GM18519 (cell line): ENCODE measurements around the gene SMIM33.
A peak's percentile ranks its signal among the peaks of the same experiment; 100 is the strongest.
"Not testable (repeated sequence)": the region's sequence is repeated elsewhere in the genome, so short reads cannot be mapped to it uniquely, and the experiment has no call there.

ENCODE experiments used
- ATAC-seq: cut with Tn5 transposase; IDR thresholded peaks from one replicate; pipeline ENCODE4 v1.9.1; 2021; ENCODE audit warnings: mild to moderate bottlenecking, moderate library complexity; ENCODE audit not compliant: unreplicated experiment, low FRiP score

SMIM33 gene

DNA sequence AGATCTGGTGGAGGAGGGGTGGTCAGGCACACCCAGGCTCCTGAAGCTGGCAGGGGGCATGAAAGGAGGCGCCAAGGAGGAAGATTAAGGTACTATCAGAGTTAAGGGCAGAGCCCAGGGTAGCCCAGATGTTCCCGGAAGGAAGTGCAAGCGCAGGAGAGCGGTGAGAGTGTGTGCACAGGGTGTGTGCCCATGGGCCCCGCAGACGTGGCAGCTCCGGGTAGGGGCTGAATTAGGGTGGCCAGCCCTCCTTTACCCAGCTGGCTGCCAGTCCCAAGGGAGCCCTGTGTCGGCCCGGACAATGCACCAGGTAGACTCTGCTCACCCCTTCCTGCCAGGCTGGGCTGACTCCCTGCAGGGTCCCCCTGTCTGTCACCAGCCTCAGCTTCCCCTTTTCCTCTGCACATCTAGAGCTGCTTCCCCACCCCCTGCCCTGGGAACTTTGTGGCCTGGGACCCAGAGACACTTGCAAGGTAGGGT, at the start of gene SMIM33:
TSS of gene SMIM33 (plus strand) at position 184 of the 480 bp plus-strand sequence. CDS start at position 302, 118 bp downstream.
- ATAC-seq = no peak

DNA sequence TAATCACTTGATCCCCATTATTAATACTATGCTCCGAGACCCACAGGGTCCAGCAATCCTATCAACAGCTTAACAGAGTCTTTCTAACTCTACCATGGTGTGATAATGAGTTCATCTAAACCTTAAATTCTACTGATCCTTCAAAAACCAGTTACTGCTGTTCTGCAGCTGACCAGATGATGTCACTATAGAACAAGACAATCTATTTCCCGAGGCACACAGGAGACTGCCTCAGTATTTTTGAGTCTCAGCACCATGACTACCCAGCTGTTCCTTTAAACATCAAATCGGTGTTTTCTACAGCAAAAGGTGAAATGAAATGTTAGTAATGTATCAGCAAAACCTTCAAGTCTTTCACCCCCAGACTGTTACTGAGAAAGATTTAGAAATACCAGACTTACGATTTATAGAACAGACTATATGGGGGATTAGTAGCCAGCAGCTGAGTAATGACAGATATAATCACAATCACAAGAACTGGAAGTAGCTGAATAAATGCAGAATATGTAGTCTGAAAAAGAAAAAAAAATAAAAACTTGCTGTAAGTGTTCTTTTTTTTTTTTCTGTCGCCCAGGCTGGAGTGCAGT, 48.4 kb upstream of the SMIM33 start:
- no peak for ATAC-seq

DNA sequence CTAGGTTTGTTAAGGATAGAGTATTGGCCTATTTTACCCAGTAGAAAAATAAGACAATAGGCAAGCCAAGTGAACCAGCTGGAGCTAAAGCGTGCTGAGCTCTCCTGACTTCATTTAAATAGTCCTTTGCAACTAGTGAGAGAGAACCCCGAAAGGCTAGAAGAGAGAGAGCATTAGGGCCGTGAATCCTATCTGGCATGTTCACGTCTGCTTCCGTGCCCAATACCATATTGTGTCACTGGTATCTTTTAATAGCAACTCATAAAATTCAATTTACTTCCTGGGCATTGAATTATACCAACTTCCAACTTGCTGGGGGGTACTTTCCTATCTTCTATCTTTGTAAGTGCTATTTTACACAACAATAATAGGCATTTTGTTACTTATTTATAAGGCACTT, 45.3 kb upstream of the SMIM33 start:
- ATAC-seq = no peak

DNA sequence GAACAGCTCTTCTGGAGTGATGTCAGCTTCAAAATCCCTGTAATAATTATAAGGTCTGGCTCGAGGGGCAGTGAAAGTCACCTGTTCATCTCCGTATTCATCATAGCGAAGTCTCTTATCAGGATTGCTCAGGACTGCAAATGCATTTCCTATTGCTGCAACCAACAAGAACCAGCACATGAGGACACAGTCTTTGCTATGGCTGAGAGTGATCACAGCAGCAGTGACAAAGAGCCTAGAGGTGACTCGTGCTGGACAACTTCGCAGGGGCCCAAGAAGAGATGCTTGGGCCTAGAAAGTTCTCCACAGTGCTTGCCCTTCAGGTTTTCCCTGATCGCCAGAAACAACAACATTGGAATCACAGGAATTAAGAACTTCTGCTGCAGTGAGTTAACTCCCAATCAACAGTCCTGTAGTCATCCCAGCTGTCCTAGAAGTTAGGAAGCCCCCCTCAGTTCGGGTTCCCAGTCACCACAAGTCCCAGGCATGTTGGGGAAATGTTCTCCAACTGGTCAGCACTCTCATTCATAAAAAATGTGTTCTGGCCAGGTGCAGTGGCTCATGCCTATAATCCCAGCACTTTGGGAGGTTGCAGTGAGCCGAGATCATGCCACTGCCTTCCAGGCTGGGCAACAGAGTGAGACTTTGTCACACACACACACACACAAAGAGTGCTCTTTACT, 44.5 kb upstream of the SMIM33 start:
- no peak for ATAC-seq

DNA sequence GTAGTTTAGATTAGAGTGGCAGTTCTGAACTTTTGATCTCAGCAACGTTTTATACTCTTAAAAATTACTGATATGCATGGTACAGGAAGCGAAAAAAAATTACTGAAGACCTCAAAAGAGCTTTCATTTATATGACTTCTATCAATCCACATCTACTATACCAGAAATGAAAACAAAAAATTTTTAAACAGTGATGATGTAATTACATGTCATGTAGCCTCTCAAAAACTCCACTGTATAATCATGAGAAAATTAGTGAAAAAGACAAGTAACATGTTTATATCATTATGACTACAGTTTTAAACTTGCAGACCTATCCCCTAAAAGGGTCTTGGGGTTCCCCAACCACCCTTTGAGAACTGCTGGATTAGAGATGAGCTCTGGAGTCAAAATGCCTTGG, 40.8 kb upstream of the SMIM33 start:
- ATAC-seq = no peak

DNA sequence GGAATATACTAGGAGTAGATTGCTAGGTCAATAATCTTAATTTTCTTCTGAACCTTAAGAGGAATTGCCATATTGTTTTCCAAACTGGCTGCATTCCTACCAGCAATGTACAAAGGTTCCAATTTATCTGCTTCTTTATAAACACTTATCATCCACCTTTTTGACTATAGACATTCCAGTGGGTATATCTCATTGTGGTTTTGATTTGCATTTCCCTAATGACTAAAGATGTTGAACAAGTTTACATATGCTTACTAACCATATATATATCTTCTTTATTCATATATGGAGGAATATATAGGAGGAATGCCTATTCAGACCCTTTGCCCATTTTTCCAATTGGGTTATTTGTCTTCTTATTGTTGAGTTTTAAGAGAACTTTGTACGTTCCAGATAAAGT, 39.1 kb upstream of the SMIM33 start:
- no peak for ATAC-seq

DNA sequence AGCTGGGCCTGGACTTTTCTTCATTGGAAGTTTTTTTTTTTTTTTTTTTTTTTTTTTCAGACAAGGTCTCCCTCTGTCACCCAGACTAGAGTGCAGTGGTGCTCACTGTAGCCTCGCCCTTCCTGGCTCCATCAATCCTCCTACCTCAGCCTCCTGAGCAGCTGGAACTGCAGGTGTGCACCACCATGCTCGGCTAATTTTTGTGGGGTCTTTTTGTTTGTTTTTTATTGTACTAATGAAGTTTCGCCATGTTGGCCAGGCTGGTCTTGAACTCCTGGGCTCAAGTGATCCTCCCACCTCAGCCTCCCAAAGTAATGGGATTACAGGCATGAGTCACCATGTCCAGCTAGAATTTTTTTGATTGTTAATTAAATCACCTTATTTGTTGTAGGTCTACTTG, 35.1 kb upstream of the SMIM33 start:
- no peak for ATAC-seq

DNA sequence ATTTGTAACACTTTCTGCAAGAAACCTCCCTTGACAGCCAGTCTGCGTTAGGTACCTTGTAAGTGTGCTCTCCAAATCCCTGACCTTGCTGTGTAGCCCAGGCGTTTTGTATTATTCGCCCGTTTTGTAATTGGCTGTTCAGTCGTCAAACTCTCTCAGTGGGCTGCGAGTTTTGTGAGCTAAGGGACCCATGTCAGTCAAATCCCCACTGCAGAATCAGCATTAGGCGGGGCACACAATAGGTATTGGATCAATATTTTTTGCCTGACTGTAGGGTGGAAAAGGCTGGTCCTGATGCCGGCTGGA, 32.1 kb upstream of the SMIM33 start:
- peak; percentile 4 for ATAC-seq

DNA sequence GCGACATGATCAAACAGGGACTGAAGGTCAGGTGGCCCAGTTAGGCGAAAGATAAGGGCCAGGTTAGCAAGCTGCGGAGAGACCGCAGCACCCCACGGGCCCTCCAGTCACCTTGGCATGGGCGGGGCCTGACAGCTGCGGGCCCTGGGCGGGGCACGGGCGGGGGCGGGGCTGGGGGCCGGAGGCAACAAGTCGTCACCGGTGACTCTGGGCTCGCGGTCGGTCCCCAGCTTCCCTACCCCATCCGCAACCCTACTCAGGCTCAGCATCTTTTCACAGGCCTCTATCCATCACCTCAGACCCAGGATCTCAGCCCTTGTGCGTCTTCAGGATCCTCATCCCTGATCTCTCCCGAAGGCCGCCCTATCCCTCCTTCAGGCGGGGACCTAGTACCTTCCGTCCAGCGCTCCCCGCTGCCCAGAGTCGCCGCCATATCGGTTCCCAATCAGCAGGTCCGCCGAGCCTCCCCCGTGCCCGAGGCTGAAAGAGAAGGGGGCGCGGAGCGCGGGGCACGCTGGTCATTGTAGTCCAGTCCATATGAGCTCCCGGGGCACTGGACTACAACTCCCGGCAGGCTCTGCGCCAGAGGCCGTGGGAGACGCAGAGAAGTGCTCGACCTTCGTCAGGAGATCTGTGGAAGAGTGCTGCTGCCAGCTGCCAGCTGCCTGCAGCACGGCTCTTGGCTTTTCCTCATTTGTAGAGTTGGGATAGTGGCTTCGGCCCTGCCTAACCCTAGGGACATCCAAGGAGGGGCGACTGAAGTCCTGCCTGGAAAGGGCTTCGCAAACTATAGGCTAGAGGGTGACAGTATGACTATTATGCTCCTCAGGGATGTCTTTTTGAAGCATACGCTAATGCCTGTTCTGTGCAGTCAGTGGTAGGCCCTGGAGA, 31.5 kb upstream of the SMIM33 start, which contains the start of gene DNAJC18:
TSS of gene DNAJC18 (minus strand) at position 513 of the 891 bp plus-strand sequence. CDS start at position 433, 80 bp downstream.
- peak; percentile 69 for ATAC-seq

DNA sequence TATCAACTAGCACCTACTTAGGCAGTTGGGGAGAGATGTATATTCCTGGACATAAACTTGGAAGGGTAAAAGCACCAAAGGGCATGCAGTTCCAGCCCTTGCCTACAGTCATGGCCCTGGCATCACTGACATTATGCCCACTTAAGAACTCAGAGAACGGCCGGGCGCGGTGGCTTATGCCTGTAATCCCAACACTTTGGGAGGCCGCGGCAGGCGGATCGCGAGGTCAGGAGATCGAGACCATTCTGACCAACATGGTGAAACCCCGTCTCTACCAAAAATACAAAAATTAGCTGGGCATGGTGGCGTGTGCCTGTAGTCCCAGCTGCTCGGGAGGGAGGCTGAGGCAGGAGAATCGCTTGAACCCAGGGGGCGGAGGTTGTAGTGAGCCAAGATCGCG, 30.4 kb upstream of the SMIM33 start:
- not testable (repeated sequence) for ATAC-seq

DNA sequence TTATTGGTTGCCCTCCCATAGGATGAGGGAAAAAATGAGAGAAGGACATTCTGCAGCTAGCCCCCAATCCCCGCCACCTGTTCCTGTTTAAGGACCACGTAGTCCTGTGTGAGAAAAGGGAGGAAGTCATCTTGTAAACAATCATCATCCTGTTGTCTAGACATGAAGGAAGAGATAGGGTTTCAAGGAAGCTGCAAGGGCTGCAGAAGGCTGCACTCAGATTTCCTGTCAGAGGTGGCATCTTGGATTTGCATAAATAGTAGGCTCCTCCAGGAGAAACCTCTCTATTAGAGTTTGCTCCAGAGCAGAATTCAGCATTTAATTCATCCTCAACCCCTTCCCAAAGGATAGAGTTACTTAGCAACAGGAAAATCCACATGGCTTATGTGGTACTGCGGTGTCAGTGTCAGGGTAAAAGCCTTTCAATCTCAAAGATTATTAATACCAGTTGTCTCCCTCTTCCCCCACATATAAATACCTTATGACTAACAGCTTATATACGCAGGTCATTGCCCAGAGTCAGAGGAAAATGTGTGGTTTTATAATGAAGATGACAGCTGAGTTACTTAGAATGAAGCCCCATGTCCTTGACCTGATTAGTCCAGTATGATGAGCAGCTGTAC, 26.9 kb upstream of the SMIM33 start:
- no peak for ATAC-seq

DNA sequence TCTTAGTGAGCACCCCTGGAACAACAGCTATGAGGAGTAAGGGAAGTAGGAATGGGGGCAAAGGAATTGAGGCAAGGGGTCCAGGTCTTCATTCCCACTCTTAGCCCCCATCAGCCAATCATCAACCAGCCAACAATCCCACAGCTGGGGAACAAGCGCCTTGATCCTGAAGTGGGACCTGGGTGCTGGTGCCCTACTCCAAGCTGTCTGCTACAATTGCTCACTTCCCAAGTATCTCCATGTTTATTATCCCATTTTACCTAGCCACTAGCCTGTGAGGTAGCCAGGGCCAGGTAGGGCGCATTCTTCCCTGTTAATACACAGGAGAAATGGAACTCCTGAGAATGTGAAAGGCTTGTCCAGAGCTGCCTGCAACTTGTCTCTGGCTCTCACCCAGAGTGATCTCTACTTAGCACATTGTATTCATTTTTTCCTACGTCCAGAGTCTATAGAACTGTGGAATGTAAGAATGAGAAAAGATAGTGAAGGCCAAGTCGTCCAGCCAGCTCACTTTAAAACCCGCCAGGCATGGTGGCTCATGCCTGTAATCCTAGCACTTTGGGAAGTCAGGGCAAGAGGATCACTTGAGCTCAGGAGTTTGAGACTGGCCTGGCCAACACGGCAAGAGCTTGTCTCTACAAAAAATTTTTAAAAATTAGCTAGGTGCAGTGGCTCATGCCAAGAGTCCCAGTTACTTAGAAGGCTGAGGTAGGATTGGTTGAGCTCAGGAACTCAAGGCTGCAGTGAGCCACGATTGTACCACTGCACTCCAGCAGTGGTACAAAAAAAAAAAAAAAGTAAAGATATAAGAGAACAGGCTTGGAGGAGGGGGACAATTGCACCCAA, 25.3 kb upstream of the SMIM33 start:
- ATAC-seq = no peak

DNA sequence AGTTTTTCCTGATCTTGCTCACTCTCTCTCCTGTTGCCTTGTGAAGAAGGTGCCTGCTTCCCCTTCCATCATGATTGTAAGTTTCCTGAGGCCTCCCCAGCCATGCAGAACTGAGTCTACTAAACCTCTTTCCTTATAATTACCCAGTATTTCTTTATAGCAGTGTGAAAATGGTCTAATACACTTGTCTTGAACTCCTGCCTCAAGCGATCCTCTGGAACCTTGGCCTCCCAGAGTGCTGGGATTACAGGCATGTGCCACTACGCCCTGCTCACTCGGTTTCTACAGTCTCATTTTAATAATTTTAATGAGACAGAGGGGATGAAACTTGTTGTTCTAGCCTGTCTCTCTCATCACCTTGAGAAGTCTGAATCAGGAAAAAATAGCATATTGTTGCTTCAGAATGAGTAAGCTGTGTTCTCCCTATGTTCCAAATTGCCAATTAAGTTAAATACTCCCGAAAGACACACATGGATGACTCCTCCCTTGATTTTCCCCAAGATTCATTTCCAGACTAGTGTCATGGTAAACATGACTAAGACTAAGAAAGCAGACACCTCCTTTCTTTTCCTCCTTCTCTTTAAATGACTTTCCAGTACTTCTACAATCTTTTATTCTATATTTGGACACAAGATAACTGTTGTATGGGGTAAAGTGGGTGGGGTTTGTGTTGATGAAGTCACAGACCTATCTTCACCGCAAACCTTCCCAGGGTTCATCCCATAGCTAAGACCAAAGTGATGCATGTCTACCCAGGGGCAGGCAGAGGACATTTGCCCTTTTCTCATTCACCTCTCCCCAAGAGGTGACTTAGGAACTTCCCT, 23.6 kb upstream of the SMIM33 start:
- no peak for ATAC-seq

DNA sequence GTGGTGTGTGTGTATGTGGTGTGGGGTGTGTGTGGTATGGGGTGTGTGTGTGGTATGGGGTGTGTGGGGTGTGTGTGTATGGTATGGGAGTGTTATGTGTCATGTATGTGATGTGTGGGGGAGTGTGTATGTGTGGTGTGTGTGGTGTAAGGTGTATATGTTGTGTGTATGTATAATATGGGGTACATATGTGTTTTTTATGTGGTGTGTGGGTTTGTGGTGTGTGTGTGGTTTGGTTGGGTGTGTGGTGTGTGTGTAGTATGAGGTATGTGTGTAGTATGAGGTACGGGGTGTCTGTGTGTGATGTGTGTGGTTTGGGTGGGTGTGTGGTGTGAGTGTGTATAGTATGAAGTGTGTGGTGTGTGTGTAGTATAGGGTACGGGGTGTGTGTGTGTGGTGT, 19.6 kb upstream of the SMIM33 start:
- ATAC-seq = no peak

DNA sequence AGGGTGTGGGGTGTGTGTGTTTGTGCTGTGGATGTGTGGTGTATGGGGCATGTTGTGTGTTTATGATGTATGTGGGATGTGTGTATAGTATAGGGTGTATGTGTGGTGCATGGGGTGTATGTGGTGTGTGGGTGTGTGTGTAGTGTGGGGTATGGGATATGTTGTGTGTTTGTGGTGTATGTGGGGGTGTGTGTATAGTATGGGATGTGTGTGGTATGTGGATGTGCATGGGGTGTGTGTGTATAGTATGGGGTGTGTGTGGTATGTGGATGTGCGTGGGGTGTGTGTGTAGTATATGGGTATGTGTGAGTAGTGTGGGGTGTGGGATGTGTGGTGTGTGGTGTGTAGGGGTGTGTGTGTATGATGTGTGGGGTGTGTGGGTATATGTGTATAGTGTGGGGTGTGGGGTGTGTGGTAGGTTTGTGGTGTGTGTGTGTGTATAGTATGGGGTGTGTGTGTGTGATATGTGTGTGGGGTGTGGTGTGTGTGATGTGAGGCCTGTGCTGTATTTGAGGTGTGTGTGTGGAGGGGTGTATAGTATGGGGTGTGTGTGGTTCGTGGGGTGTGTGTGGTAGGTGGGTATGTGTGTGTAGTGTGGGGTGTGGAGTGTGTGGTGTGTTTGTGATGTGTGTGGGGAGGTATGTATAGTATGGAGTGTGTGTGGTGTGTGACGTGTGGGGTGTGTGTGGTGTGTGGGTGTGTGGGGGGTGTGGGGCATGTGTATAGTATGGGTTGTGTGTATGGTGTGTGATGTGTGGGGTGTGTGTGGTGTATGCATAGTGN, 18.7 kb upstream of the SMIM33 start:
- ATAC-seq = no peak

DNA sequence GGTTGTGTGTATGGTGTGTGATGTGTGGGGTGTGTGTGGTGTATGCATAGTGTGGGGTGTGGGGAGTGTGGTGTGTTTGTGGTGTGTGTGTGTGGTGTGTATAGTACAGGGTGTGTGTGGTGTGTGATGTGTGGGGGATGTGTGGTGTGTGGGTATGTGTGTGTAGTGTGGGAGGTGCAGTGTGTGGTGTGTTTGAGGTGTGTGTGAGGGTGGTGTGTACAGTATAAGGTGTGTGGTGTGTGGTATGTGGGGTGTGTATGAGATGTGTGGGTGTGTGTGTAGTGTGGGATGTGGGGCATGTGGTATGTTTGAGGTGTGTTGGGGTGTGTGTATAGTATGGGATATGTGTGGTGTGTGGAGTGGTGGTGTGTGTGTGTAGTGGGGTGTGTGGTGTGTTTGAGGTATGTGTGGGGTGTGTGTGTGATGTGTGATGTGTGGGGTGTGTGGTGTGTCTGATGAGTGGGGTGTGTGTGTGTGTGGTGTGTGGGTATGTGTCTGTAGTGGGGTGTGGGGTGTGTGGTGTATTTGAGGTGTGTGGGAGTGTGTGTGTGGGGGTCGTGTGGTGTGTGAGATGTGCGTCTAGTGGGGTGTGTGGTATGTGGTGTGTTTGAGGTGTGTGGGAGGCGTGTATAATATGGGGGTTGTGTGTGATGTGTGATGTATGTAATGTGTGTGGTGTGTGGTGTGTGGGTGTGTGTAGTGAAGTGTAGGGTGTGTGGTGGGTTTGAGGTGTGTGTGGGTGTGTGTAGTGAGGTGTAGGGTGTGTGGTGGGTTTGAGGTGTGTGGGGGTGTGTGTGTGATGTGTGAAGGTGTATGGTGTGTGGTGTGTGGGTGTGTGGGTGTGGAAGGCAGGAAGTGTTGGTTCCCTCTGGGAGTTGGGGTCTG, 16.9 kb upstream of the SMIM33 start:
- ATAC-seq = no peak

DNA sequence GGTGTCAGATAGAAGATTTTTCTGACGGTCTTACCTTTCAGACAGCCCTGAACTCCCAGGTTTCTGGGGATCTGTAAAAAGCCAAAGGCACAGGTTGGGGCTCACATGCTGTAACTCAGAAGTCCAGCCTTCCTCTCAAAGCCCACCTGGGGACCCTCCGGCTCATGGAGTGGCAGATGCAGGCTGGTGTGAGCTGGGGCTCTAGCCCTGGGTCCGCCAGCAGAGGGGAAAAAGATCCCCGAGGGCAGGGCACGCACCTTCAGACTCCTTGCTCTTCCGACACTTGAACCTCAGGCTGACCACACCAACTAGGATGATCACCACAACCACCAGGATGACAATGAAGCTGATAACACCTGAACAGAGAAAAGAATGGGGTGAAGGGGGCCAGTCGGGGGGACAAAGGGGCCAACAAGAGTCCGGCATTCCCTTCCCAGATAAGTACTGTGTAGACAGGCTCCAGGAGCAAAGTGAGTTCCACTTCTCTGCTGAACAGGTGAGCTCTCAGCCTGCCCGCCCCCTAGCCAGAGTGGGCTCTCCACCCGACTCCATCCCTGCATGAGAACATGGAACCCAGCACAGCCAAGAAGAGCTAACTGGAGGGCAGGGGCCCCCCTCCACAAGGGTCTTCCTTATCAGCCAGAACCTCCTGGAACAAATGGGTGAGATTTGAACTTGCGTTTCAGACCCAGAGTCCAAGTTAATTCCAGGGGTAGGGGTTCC, 16.1 kb upstream of the SMIM33 start:
- ATAC-seq = no peak
